ENCODE results near the gene SPECC1. TPM values are rescaled to one million over a fixed set of nuclear protein-coding genes. Genes with fewer than 3 reads are reported as not detected.

Gene SPECC1
- total and polyA plus RNA-seq, 2 donors (not counting 3 experiments of a cell fraction or from before 2014, with no cell fraction given), result 5.3 to 20.4 TPM

DNA sequence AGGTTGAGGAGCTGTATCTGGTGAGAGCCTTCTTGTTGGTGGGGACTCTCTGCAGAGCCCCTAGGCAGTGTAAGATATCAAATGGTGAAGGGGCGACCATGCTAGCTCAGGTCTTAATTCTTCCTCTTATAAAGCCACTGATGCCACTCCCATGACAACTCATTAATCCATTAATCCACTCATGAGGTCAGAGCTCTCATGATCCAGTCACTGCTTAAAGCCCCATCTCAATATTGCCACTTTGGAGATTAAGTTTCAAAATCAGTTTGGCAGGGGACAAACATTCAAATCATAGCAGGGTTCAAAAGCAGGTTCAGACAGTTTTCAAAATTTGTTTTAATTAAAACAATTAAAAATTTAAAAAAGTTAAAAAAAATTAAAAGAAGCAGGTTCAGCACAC lies 13.1 kb upstream of the SPECC1 start:
- dilution Hi-C loops (cut with MboI; ENCODE audit: extremely low pct_ligation_motif_present, low sequenced_read_pairs), result no loop called here
- Histone ChIP-seq H3K4me2 (ENCODE audit: insufficient read depth, low read length) (no peak overlapping the region), H3K36me3 (ENCODE audit: control insufficient read depth in 2 of 2, extremely low read depth in 1 of 2, insufficient read depth in 2 of 2, low read length in 2 of 2) (no peaks in the 10 kb centered on the region), H3K9me1 (replicated peaks; ENCODE audit: control insufficient read depth, extremely low read depth, insufficient read depth, low read length) (no peaks in the 10 kb centered on the region), H3K4me1 (ENCODE audit: control insufficient read depth, extremely low read depth, insufficient read depth, low read length) (no peaks in the 10 kb centered on the region), H4K20me1 (replicated peaks; ENCODE audit: control insufficient read depth, extremely low read depth, insufficient read depth, low read length) (no peaks in the 10 kb centered on the region), H3K27ac (ENCODE audit: insufficient read depth, low read depth, low read length) (no peak overlapping the region), H3K9ac (replicated peaks; ENCODE audit: extremely low read depth, insufficient read depth, low read length) (no peak overlapping the region), H2AFZ (ENCODE audit: low read depth, low read length) (no peak overlapping the region), H3K79me2 (ENCODE audit: control insufficient read depth, insufficient read depth, low read length) (no peaks in the 10 kb centered on the region), H3K9me3 (replicated peaks; ENCODE audit: control insufficient read depth, insufficient read depth, low read length) (no peaks in the 10 kb centered on the region), H3K4me3 (replicated peaks in 1 of 3; ENCODE audit: insufficient read depth in 1 of 3, low read depth in 1 of 3, low read length in 3 of 3) (no peak overlapping the region), H3K27me3 (ENCODE audit: control insufficient read depth in 2 of 2, insufficient read depth in 2 of 2, low read length in 2 of 2) (no peaks in the 10 kb centered on the region)
- ChIA-PET POLR2A (no interaction called here), CTCF (interaction anchor here (0.9 to 1.9 kb wide), 6 partner anchors 12 to 120 kb away, joined by 3 to 11 read pairs (median 3); no protein-coding TSS in a partner anchor)
- FAIRE-seq (no peak), DNase-seq (ENCODE audit: low read depth, low spot score) (no peak)
- no TSS peak for BruUV-seq (replicated peaks)
- intact Hi-C loops (cut with micrococcal nuclease), result no loop called here
- TF ChIP-seq, protein P1, sequence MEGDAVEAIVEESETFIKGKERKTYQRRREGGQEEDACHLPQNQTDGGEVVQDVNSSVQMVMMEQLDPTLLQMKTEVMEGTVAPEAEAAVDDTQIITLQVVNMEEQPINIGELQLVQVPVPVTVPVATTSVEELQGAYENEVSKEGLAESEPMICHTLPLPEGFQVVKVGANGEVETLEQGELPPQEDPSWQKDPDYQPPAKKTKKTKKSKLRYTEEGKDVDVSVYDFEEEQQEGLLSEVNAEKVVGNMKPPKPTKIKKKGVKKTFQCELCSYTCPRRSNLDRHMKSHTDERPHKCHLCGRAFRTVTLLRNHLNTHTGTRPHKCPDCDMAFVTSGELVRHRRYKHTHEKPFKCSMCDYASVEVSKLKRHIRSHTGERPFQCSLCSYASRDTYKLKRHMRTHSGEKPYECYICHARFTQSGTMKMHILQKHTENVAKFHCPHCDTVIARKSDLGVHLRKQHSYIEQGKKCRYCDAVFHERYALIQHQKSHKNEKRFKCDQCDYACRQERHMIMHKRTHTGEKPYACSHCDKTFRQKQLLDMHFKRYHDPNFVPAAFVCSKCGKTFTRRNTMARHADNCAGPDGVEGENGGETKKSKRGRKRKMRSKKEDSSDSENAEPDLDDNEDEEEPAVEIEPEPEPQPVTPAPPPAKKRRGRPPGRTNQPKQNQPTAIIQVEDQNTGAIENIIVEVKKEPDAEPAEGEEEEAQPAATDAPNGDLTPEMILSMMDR (IDR thresholded peaks at IDR 0.05; ENCODE audit: extremely low read depth in 1 of 2, insufficient read depth in 1 of 2, low read depth in 1 of 2, low read length in 2 of 2), result no peak
- TF ChIP-seq MYC (IDR thresholded peaks at IDR 0.05; ENCODE audit: low read depth, low read length), result no peak
- TF ChIP-seq FOS (IDR thresholded peaks at IDR 0.05; ENCODE audit: borderline replicate concordance, insufficient read depth, low read length), result no peak
- no peak for TF ChIP-seq EZH2 (IDR thresholded peaks at IDR 0.05; ENCODE audit: borderline replicate concordance, low read depth, low read length, severe bottlenecking)
- TF ChIP-seq JUN (IDR thresholded peaks at IDR 0.05; ENCODE audit: borderline replicate concordance, insufficient read depth, insufficient read length, low read depth), result no peak
- no peak for TF ChIP-seq GATA2 (IDR thresholded peaks at IDR 0.05; ENCODE audit: insufficient read depth, insufficient read length, low read depth, low read length)
- TF ChIP-seq POLR2A (IDR thresholded peaks at IDR 0.05; ENCODE audit: low read depth, low read length), result no peak
